Activated effector memory CD4-positive, alpha-beta T cell treated with anti-CD3 and anti-CD28 coated beads, Interleukin-2, amount 50 U/mL, for 16 hours (primary cell): ENCODE measurements around the gene BCO1.

Source experiments
- DNase-seq: peaks from one replicate; pipeline ENCODE4 v3.0.0-alpha.2; 2020

The BCO1 gene

DNA sequence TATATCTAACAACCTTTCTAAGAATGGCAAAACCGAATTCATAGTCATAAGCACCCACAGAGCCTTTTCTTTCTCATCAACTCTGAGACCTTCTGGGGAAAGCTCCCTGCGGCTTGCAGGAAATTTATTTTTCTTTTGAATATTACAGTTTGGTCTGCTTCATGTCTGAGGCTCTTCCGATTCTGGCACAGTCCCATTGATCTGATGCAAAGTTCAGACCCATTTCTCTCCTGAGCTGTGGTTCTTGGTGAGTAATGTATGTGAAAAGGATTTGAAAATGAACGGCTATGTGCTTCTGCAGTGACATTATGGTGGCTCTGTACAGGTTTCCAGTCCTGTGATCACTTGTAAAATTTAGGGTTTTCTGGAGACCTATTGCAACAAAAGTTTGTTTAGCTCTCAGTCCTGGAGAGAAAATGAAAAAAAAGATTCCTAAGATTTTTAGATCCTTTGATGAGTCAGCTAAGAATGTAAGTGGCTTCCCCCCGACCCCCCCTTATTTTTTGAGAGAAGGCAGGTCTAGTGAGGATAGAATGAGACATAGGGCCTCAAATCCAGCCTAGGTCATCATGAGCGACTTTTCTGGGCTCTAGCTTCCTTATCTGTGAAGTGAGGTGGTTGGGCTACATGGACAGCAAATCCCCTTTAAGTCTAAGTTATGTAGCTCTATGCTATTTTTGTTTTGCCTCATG lies 80.9 kb downstream of the BCO1 start:
- no peak for DNase-seq

DNA sequence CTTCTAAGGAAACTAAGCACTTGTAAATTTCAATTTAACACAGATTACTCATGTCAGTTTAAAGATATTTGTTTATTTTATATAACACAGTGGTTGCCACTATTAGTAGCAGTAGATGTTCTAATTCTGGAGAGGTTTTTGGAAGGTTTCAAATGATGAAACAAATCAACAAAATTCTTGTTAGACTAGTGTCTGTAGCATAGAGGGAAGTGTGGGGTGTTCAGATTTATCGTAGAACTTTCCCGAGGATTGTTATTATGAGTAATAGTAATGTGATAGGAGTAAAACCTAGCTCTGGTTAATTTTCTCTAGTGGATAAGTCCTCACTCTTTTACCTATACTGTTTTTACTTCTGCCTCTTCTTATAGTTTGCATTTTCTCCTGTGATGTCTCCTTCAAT lies 82.5 kb downstream of the BCO1 start:
- DNase-seq, result no peak

DNA sequence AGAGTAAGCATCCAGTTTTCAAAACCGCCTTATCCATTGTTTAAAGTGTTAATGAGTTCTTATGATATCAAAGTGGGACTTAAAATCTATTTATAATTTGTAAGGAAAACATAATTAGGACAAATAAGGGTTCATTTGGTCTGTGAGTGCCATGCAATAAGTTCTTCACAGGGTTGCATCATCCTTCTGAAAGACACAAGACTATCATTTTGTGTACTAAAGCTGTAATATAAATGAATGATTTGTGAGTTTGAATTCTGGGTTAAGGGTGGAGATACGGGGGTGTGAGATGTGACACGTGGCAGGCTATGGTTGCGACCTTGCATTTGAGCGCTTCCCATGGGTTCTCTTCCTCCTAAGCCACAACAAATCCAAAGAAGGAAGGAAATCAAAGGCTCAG lies 83.0 kb downstream of the BCO1 start:
- DNase-seq, result no peak

- no peak for DNase-seq
Observed at GRCh38 chr16:81324808-81325207, 86.3 kb downstream of the BCO1 start.

DNA sequence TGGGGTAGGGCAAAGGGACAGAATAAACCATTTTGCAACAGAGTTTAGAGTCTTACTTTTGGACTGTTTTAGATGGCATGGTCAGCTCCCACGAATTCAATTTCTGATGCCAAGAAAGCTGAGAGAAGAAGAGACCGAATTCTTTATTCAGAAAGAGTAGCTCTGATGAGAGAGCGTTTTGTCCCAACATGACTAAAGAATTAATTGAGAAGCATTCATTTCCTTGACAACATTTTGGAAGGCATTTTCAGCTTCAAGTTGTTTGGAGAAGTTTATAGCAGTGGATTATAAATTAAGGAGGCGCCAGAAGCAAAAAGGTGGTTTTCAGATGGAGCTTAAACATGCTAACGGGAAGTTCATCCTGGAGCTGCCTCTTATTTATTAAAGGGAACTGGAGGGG lies 88.5 kb downstream of the BCO1 start:
- DNase-seq, result no peak

GRCh38 chr16:81327447-81328196 lies 89.1 kb downstream of the BCO1 start:
- DNase-seq, result no peak

GRCh38 chr16:81329947-81330346 lies 91.5 kb downstream of the BCO1 start:
- no peak for DNase-seq

GRCh38 chr16:81333356-81333755 lies 94.9 kb downstream of the BCO1 start:
- no peak for DNase-seq

DNA sequence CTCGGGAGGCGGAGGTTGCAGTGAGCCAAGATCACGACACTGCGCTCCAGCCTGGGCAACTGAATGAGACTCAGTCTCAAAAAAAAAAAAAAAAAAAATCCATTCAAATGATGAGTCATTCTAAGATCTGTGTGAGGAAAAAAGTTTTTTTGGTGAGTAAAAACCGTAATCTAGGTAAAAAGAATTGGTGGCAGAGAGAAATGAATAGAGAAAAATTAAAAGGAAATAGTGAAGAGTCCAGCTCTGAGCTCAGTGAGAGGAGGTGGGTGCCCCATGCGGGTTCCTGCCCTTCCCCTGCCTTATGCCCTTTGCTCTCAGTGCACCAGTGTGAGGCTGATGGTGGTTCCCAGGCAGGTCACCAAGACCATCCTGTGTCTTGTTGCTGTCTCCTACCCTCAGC lies 97.2 kb downstream of the BCO1 start:
- no peak for DNase-seq

DNA sequence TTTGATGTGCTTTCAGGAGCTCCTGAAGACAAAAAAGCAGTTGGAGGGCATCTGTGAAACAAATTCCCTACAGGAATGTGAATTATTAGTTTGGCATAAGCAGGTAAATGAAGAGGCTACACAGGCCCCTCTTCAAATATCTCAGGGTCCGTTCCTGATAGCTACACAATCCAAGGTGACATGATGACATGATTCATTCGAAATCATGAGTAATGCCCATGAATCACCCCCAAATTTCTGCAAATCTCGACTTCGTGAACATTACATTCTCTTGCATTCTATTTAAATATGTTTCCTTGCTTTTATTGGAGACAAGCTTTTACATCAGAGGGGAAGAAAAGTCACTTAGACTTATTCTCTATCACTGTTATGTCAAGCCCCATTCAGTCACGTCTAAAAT lies 98.6 kb downstream of the BCO1 start:
- DNase-seq, result no peak
